Measurements from ENCODE around the gene PFDN5.
"Not testable (repeated sequence)": the region's sequence is repeated elsewhere in the genome, so short reads cannot be mapped to it uniquely, and the experiment has no call there.

DNA sequence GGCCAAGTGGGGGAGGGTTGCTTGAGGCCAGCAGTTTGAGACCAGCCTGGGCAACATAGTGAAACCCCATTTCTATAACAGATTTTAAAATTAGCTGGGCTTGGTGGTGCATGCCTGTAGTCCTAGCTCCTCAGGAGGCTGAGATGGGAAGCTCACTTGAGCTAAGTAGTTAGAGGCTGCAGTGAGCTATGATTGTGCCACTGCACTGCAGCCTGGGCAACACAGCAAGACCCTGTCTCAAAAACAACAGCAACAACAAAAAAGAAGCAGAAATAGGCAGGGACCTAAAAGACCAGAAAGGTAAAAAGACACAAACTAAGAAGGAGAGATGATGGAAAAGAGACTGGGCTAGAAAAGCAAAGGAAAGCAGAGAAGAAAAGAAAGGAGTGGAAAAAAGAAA lies 37.0 kb downstream of the PFDN5 start:
- TF ChIP-seq POLR2A (IDR thresholded peaks at IDR 0.05; ENCODE audit: low read depth, low read length); TAF1 (IDR thresholded peaks at IDR 0.05; ENCODE audit: low read depth, low read length); POLR2AphosphoS5 (IDR thresholded peaks at IDR 0.05; ENCODE audit: low read depth, low read length); PAX5 (IDR thresholded peaks at IDR 0.05; ENCODE audit: insufficient read depth, low read length, severe bottlenecking); SPI1 (IDR thresholded peaks at IDR 0.05; ENCODE audit: low read depth, low read length): not testable (repeated sequence)

Measured in GM12891 (cell line).